Mesenchymal stem cell (in vitro differentiated cells and primary cell): ENCODE data around the gene VWA8.
"Not testable (repeated sequence)": the region's sequence is repeated elsewhere in the genome, so short reads cannot be mapped to it uniquely, and the experiment has no call there.

ENCODE experiments used
- DNase-seq: peaks from one replicate; pipeline ENCODE4 v3.0.0-alpha.2; 2013
- H2AFZ ChIP-seq: one replicate; pipeline ENCODE4 v1.6.1; 2013; ENCODE audit warnings: low read depth, mild to moderate bottlenecking, control low read depth, inconsistent platforms, low read length, moderate library complexity
- H2AK5ac ChIP-seq: 2 replicates; pipeline ENCODE4 v1.6.1; 2013; ENCODE audit warnings: low read length, moderate library complexity, mild to moderate bottlenecking, inconsistent platforms; ENCODE audit not compliant: severe bottlenecking
- H2BK120ac ChIP-seq: one replicate; pipeline ENCODE4 v1.6.1; 2013; ENCODE audit warnings: low read depth, mild to moderate bottlenecking, inconsistent platforms, low read length, moderate library complexity
- H2BK12ac ChIP-seq, 2 experiments: one replicate each; pipeline ENCODE4 v1.6.1; 2013; ENCODE audit warnings: inconsistent platforms in 2 of 2, low read length in 2 of 2, mild to moderate bottlenecking in 2 of 2, moderate library complexity in 2 of 2, control low read depth in 1 of 2
- H2BK15ac ChIP-seq: one replicate; pipeline ENCODE4 v1.6.1; 2013; ENCODE audit warnings: mild to moderate bottlenecking, low read depth, inconsistent platforms; ENCODE audit not compliant: poor library complexity, severe bottlenecking
- H2BK5ac ChIP-seq: 2 replicates; pipeline ENCODE4 v1.6.1; 2013; ENCODE audit warnings: low read depth, mild to moderate bottlenecking, low read length, control low read depth, inconsistent platforms; ENCODE audit not compliant: poor library complexity, severe bottlenecking
- H3K14ac ChIP-seq, 2 experiments: one replicate each; pipeline ENCODE4 v1.6.1; 2013; ENCODE audit warnings: inconsistent platforms in 2 of 2, low read length in 2 of 2, control low read depth in 1 of 2, mild to moderate bottlenecking in 1 of 2, moderate library complexity in 1 of 2
- H3K18ac ChIP-seq, 2 experiments: one replicate each; pipeline ENCODE4 v1.6.1; 2013; ENCODE audit warnings: inconsistent platforms in 2 of 2, low read length in 2 of 2, control low read depth in 1 of 2, low read depth in 1 of 2, mild to moderate bottlenecking in 1 of 2
- H3K23ac ChIP-seq, 2 experiments: one replicate each; pipeline ENCODE4 v1.6.1; 2013; ENCODE audit warnings: inconsistent platforms in 2 of 2, low read length in 2 of 2, mild to moderate bottlenecking in 2 of 2, moderate library complexity in 2 of 2, control low read depth in 1 of 2
- H3K27ac ChIP-seq: 2 replicates; pipeline ENCODE4 v1.5.1; 2013; ENCODE audit warnings: mild to moderate bottlenecking, moderate library complexity, low read length, control low read depth, inconsistent platforms; ENCODE audit not compliant: poor library complexity, severe bottlenecking
- H3K27me3 ChIP-seq, 2 experiments: 2 replicates each; pipeline versions ENCODE4 v1.6.1 to v1.7.0; 2013; ENCODE audit warnings: low read length in 2 of 2, mild to moderate bottlenecking in 2 of 2, moderate library complexity in 2 of 2, control low read depth in 1 of 2, inconsistent platforms in 1 of 2; ENCODE audit not compliant: control insufficient read depth in 1 of 2, insufficient read depth in 1 of 2
- H3K36me3 ChIP-seq, 2 experiments: 2 replicates each; pipeline versions ENCODE4 v1.6.1 to v1.7.0; 2013; ENCODE audit warnings: low read length in 2 of 2, control low read depth in 1 of 2, inconsistent platforms in 1 of 2, low read depth in 1 of 2, mild to moderate bottlenecking in 1 of 2; ENCODE audit not compliant: insufficient read depth in 2 of 2, control insufficient read depth in 1 of 2
- H3K4ac ChIP-seq, 2 experiments: one replicate each; pipeline ENCODE4 v1.6.1; 2013; ENCODE audit warnings: inconsistent platforms in 2 of 2, low read length in 2 of 2, mild to moderate bottlenecking in 2 of 2, moderate library complexity in 2 of 2, control low read depth in 1 of 2, low read depth in 1 of 2
- H3K4me1 ChIP-seq: 2 replicates; pipeline ENCODE4 v1.6.1; 2013; ENCODE audit warnings: low read depth, low read length, control low read depth; ENCODE audit not compliant: control insufficient read depth, insufficient read depth
- H3K4me2 ChIP-seq: 2 replicates; pipeline ENCODE4 v1.6.1; 2013; ENCODE audit warnings: low read length, mild to moderate bottlenecking, inconsistent platforms; ENCODE audit not compliant: poor library complexity, severe bottlenecking
- H3K4me3 ChIP-seq, 2 experiments: 2 replicates each; pipeline versions ENCODE4 v1.5.1 to v1.7.0; 2013; ENCODE audit warnings: low read length in 2 of 2, mild to moderate bottlenecking in 2 of 2, control low read depth in 1 of 2, low read depth in 1 of 2; ENCODE audit not compliant: insufficient read depth in 1 of 2
- H3K79me1 ChIP-seq: replicated peaks from 2 replicates; pipeline ENCODE4 v1.6.1; 2013; ENCODE audit warnings: mild to moderate bottlenecking, control low read depth, low read length, inconsistent platforms; ENCODE audit not compliant: poor library complexity, severe bottlenecking
- H3K9ac ChIP-seq: 2 replicates; pipeline ENCODE4 v1.7.0; 2013; ENCODE audit warnings: mild to moderate bottlenecking, low read length, moderate library complexity
- H3K9me3 ChIP-seq: 2 replicates; pipeline ENCODE4 v1.7.0; 2013; ENCODE audit warnings: mild to moderate bottlenecking, low read length; ENCODE audit not compliant: control insufficient read depth
- H4K8ac ChIP-seq: one replicate; pipeline ENCODE4 v1.6.1; 2013; ENCODE audit warnings: inconsistent platforms, mild to moderate bottlenecking, low read length, moderate library complexity
- H4K91ac ChIP-seq: one replicate; pipeline ENCODE4 v1.6.1; 2013; ENCODE audit warnings: mild to moderate bottlenecking, low read length, inconsistent platforms
- WGBS: methylation state at CpG from one replicate; pipeline ENCODE4 v1.1.7; 2013; ENCODE audit warnings: mixed read lengths; 5-methylcytosine and 5-hydroxymethylcytosine counted together

Gene VWA8

GRCh38 chr13:41622432-41623429, 338.2 kb downstream of the VWA8 start:
- Histone ChIP-seq H3K9ac (peak overlapping the region; percentile 72), H3K4me3 (peak overlapping the region in 1 of 2 experiments; percentile 35), H3K79me1 (no peaks in the 10 kb centered on the region), H4K91ac (no peak overlapping the region), H2AFZ (no peak overlapping the region), H3K9me3 (peaks cover 4% of the 10 kb centered on the region), H4K8ac (no peak overlapping the region), H2AK5ac (no peak overlapping the region), H2BK12ac (no peak overlapping the region), H2BK15ac (no peak overlapping the region), H3K36me3 (no peaks in the 10 kb centered on the region), H3K4ac (no peak overlapping the region), H3K27me3 (no peaks in the 10 kb centered on the region), H2BK120ac (no peak overlapping the region), H3K27ac (no peak overlapping the region), H3K14ac (peak overlapping the region in 1 of 2 experiments; percentile 37), H3K23ac (no peak overlapping the region), H2BK5ac (no peak overlapping the region), H3K4me2 (no peak overlapping the region), H3K18ac (peak overlapping the region in 1 of 2 experiments; percentile 74), H3K4me1 (no peaks in the 10 kb centered on the region)
- WGBS, result 100% methylated on average over 3 of the region's 6 CpGs
- peak; percentile 51 for DNase-seq

- Histone ChIP-seq H4K91ac (no peak overlapping the region), H3K27ac (no peak overlapping the region), H3K23ac (no peak overlapping the region), H3K18ac (no peak overlapping the region), H4K8ac (no peak overlapping the region), H2AFZ (no peak overlapping the region), H3K4me1 (no peaks in the 10 kb centered on the region), H3K9ac (peak overlapping the region; percentile 72), H2AK5ac (no peak overlapping the region), H3K79me1 (no peaks in the 10 kb centered on the region), H3K4ac (no peak overlapping the region), H2BK15ac (no peak overlapping the region), H3K14ac (no peak overlapping the region), H2BK12ac (no peak overlapping the region), H3K36me3 (no peaks in the 10 kb centered on the region), H3K9me3 (peaks cover 4% of the 10 kb centered on the region), H2BK120ac (no peak overlapping the region), H3K4me3 (no peak overlapping the region), H3K27me3 (no peaks in the 10 kb centered on the region), H3K4me2 (no peak overlapping the region), H2BK5ac (no peak overlapping the region)
- 100% methylated on average over 2 of the region's 5 CpGs for whole genome bisulfite sequencing
- peak; percentile 33 for DNase-seq
Measured at GRCh38 chr13:41621716-41622431, 339.0 kb downstream of the VWA8 start.

- not testable (repeated sequence) for H3K36me3 ChIP-seq, H2AK5ac ChIP-seq, H2BK5ac ChIP-seq, H4K91ac ChIP-seq, H2BK12ac ChIP-seq, H3K4ac ChIP-seq, H3K9me3 ChIP-seq, H3K4me3 ChIP-seq, H3K18ac ChIP-seq, DNase-seq, H3K9ac ChIP-seq, H4K8ac ChIP-seq, H3K4me1 ChIP-seq, H3K27me3 ChIP-seq, H3K4me2 ChIP-seq, H2BK120ac ChIP-seq, H2AFZ ChIP-seq, H3K14ac ChIP-seq, H3K23ac ChIP-seq, H3K79me1 ChIP-seq, H2BK15ac ChIP-seq, H3K27ac ChIP-seq
- WGBS, result 100% methylated on average over 1 of the region's 5 CpGs
Measured at GRCh38 chr13:41617633-41618032, 343.3 kb downstream of the VWA8 start.

- H3K9me3 ChIP-seq, result no peaks in the 10 kb centered on the region
- H3K9ac ChIP-seq, result no peak overlapping the region
- no peak overlapping the region for H2BK15ac ChIP-seq
- H2BK12ac ChIP-seq, result no peak overlapping the region
- DNase-seq, result no peak
- peaks cover 9% of the 10 kb centered on the region for H3K4me1 ChIP-seq
- no peaks in the 10 kb centered on the region for H3K27me3 ChIP-seq
- no peaks in the 10 kb centered on the region for H3K79me1 ChIP-seq
- no peak overlapping the region for H2AK5ac ChIP-seq
- H3K27ac ChIP-seq, result no peak overlapping the region
- H3K36me3 ChIP-seq, result peaks cover 0 to 4% of the 10 kb centered on the region in 2 experiments
- no peak overlapping the region for H2BK5ac ChIP-seq
- no peak overlapping the region for H3K14ac ChIP-seq
- no peak overlapping the region for H3K18ac ChIP-seq
- WGBS, result 98% methylated on average over 3 of the region's 3 CpGs
- H3K4ac ChIP-seq, result no peak overlapping the region
- no peak overlapping the region for H3K23ac ChIP-seq
- no peak overlapping the region for H2AFZ ChIP-seq
- H4K91ac ChIP-seq, result no peak overlapping the region
- no peak overlapping the region for H4K8ac ChIP-seq
- no peak overlapping the region for H3K4me3 ChIP-seq
- no peak overlapping the region for H2BK120ac ChIP-seq
- no peak overlapping the region for H3K4me2 ChIP-seq
Measured at GRCh38 chr13:41616151-41616550, 344.8 kb downstream of the VWA8 start.
